Effector CD4-positive, alpha-beta T cell (primary cell): ENCODE results near the gene STRN3.
A peak's percentile ranks its signal among the peaks of the same experiment; 100 is the strongest.
"Not testable (repeated sequence)": the region's sequence is repeated elsewhere in the genome, so short reads cannot be mapped to it uniquely, and the experiment has no call there.

Experiments
- DNase-seq: peaks from one replicate; pipeline ENCODE4 v3.0.0-alpha.2; 2020

STRN3 gene

DNA sequence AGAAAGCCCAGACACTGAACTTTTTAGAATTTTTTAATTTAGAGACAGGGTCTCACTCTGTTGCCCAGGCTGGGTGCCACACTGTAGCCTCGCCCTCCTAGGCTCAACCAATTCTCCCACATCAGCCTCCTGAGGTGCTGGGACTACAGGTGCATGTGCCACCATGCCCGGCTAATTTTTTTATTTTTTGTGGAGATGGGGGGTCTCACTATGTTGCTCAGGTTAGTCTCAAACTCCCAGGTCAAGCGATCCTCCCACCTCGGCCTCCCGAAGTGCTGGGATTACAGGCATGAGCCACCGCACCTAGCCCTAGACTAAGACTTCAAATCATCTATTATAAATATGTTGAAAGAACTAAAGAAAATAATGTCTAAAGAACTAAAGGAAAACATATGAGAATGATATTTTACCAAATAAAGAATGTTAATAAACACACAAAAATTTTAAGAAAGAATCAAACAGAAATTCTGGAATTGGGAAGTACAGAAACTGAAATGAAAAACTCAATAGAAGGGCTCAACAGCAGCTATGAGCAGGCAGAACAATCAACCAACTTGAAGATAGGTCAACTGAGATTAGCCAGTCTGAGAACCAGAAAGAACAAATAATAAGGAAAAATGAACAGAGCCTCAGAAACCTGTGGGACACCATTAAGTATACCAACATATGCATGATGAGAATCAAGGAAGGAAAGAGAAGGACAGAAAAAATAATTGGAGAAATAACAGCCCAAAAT, 27.0 kb downstream of the STRN3 start:
- DNase-seq: no peak

DNA sequence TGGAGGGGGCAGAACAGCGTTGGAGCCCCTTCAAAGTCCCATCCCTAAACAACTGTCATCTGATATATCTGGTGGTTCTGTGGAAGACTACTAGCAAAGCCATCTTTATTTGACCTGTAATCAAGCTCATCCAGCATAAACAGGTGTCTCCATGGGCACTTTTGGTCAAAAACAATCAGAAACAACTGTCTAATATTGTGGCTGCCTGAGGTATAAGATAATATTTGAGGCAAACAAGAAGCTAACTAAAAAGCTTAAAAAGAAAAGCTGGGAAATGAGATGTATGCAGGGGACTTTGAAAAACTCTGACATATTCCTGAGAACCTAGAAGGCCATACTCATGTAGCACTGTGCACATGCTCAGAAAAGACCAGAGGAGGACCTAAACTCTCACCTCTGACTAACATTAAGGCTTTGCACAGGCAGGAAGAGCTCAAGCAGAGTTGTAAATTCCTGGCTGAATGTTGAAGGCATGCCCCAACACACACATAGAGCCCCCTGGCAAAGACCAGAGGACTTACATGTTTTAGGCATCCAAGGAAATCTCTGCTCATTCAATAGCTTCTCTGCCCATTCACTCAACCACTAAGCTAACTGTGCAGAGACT, 28.0 kb downstream of the STRN3 start:
- DNase-seq: no peak

DNA sequence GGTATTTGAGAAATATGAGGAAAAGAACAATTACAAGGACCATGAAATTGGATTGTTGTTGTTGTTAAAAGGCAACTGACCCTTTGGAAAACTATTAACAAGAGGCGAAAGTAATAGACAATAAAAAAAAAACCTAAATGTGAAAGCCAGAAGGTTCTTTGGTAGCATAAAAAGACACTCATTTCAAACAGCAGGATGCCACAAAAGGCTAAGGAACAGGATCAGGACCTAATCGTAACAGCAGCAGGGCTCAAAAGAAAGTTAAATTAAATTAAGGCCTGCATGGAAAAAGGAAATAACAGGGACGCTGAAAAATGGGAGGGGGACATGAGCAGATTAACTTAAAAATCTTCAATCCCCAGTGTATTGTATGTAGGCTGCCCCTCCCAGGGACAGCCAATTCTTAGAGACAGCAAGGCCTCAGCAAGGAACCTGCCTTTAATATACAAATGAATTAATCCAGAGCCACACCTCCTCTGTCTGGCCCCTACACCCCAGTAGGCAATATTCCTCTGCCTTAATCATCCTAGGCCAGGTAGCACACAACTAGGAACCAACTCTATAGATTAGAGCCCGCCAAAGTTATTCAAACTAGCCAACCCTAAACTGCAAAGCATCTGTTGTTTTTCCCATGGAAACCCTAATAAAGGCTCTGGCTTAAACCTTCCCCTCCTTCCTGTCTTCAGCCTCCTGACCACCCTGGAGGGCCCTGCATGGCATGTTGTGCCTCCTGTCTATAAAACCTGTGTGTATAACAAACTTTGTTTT, 29.1 kb downstream of the STRN3 start:
- no peak for DNase-seq

DNA sequence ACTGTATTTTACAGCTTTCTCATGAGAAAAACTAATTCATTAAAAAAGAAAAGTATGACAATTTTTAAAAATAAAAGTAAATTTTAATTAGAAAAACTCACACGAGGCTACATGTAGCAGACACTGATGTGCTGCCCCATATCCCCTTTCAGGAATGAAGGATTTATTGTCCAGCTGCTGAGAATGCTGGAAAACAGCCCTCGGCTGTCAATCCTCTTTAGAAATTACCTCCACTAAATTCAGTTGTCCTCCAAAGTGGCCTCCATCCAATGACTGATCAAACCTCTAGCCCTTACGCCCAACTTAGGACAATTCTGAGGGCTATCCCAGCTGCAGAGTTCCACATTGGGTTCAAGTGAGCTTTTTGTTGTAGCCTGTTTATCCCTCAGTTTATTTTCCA, 30.5 kb downstream of the STRN3 start:
- DNase-seq: no peak

DNA sequence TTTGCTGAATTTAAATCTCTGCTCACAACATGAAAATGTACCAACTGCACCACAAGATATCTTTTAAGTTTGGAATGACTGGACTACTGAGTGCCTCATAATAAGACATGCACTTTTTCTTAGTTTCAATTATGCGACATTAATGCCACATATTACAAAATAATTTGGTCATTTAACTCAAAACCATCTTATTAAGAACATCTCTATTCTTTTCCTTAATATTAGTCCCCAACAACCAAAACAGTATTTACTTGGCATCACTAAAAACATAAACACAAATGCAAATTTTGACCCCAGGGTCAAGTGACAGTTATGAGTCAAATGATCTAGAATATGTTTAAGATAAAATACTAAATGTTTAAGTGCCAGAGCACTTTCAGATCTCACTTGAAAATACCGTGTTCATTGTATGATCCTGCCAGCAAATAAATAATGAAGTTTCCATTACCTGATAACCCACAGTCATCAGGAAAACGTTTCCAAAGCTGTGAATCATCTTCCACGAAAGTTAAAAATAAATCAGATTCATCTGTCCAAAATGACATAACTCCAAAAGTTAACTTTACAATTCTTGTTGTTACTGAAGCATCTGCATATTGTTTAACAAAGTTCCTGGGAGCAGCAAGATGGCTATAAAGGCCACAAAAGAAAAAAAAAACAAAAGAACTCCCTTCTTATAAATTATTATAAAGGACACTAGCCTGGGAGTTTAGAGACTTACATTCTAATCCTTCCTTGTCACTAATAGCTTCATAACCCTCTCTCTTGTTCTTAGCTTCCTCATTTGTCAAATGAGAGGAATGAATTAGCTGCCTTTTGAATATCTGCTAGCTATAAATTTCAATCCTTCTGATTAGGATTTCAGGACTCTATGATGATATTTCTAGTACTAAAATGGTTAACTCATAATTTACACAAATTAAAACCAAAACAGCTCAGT, 31.2 kb downstream of the STRN3 start:
- no peak for DNase-seq

DNA sequence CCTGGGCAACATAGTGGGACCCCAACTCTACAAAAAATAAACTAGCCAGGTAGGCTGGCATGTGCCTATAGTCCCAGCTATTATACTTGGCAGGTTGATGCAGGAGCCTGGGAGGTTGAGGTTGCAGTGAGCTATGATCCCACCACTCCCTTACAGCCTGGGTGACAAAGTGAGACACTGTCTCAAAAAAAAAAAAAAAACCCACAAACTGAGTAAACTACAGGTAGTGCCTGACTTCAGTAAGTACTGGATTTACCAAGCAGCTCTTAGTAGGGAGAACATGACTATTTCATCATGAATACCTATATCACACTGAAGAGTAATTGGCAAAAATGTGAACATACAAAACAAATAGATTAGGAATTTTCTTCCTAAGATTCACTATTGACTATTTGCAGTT, 33.1 kb downstream of the STRN3 start:
- no peak for DNase-seq

DNA sequence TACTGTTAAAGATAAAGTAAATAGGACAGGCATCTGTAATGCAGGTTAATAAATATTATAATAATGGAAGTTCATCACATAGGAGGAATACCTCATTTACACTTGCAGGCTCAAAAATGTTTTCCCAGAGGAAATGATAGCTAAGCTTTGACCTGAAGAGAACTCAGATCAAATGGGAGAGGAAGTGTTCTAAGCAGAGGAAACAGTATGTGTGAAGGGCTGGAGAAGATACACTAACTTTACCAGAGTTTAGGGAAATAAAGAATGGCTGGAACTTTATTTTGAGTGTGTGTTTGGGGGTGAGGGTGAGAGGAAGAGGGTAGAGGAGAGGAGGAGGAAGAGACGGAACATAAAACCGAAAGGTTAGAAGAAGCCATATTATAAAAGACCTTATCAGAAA, 34.8 kb downstream of the STRN3 start:
- DNase-seq: no peak

DNA sequence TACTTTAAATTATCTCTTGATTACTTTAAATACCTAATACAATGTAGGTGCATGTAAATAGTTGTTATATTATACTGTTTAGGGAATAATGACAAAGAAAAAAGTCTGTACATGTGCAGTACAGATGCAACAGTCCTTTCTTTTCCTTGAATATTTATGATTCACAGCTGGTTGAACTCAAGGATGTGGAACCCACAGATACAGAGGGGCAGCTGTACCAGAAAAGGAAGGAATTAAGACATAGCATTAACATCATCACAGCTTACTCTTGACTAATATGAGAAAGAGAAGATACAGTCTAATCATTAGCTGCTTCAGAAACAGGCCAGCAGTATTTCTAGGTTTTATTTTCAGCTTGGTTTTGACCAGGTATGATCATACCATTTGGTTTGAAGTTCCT, 35.4 kb downstream of the STRN3 start:
- DNase-seq: no peak

DNA sequence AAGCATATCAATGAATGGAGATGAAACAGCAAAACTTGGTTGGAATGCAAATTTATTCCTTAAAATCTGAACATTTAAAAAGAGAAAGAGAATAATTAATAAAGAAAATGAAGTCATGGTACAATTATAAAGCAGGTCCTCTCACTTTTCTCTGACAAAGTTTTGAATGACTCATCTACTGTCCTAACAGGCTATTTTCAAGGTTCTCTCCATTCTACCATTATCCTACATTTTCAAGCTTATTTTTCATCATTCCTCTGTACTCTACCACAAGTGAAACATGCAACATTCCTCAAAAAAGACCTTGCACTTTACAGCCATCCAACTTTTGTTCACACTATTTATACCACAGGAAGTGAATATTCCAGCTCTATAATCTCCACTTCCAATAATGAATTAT, 37.7 kb downstream of the STRN3 start:
- no peak for DNase-seq

DNA sequence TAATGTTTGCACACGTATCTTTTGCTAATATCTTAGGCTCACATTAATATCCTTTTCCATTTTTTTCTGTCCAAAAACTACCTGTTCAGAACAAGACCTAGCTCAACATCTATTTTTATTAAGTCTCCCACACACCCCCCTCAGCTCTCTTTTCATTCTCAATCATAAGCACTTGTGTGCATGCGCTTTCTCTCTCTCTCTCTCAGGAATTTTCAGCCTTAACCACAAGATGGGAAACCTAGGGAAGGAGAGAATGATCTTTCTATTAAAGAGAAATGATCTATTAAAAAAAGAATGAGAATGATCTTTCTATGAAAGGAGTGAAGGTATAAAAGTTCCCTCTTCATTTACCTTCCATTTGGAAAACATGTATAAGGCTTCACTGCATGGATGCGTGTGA, 40.4 kb downstream of the STRN3 start:
- no peak for DNase-seq

DNA sequence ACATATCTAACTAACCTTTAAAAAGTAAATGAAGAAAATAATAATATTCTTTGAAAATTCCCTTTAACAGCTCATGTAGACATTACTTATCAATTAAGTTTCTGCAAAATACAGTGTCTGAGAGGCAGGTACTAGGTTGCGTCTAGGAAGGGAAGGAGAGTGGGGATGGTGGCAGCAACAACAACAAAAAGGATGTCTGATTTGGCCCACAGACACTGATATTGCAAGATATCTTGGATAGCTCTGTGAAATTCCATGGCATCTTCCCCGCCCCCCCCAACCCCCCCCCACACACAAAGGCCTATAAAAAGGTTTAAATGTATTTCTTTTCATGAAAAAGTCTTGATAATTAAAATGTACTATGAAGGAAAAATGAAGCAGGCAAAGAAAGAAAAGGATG, 42.3 kb downstream of the STRN3 start:
- DNase-seq: no peak

DNA sequence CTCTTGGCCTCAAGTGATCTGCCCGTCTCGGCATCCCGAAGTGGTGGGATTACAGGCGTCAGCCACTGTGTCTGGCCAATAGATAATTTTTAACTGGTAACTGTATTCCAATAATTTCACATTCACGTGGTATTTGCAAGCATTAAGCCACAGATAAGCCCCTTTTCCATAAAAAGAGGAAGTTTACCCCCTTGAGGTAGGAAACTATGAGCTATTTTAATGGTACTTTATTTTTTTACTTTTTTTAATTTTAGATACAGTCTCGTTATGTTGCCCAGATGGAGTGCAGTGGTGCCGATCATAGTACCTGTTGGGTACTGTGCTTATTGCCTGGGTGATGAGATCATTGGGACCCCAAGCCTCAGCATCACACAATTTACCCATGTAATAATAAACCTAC, 43.6 kb downstream of the STRN3 start:
- DNase-seq: no peak

DNA sequence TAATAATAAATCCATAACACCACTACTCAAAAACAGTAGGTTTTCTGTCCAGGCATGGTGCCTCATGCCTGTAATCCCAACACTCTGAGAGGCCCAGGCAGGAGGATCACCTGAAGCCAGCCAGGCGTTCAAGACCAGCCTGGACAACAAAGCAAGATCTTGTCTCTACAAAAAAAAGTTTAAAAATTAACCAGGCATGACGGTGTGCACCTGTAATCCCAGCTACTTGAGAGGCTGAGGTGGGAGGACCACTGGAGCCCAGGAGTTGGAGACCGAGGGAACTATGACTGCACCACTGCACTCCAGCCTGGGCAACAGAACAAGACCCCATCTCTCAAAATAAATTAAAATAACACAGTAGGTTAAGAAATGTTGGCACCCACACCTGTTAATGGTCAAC, 45.2 kb downstream of the STRN3 start:
- no peak for DNase-seq

DNA sequence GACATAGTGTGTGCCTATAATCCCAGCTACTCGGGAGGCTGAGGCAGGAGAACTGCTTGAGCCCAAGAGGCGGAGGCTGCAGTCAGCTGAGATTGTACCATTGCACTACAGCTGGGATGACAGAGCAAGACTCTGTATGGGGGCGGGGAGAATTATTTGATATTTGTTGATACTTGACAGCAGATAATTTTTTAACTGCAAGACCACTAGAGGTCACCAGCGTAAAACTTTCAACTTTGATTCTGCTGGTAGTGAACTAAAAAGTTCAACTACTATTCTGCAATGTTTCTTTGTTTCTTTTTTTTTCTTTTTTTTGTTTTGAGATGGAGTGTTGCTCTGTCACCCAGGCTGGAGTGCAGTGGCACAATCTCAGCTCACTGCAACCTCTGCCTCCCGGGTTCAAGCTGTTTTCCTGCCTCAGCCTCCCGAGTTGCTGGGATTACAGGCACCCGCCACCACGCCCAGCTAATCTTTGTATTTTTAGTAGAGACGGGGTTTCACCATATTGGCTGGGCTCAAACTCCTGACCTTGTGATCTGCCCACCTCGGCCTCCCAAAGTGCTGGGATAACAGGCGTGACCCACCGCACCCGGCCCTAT, 46.0 kb downstream of the STRN3 start:
- peak; percentile 39 for DNase-seq

DNA sequence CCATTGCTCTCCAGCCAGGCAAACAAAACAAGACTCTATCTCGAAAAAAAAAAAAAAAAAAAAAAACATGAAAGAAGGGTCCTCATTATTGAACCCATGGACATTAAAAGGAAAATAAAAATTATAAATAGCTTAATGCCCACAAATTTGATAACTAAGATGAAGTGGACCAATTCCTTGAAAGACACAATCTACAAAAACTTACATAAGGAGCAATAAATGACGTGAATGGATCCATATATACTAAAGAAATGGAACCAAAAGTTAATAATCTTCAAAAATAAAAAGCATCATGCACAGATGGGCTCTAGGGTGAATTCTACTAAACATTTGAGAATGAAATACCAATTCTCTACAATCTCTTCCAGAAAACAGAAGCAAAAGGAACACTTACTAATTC, 48.4 kb downstream of the STRN3 start:
- DNase-seq: no peak

DNA sequence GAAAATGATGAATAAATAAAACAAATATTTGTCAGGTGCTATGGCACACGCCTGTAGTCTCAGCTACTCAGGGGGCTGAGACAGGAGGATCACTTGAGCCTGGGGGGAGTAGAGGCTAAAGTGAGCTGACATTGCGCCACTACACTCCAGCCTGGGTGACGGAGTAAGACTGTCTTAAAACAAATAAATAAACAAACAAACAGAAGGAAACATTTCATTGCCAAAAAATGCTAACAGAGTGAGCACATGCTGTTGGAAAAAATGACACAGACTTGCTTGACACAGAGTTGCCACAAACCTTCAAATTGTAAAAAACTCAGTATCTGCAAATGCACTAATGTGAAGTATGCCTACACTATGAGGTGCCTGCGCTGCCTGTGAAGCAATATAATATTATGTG, 51.6 kb downstream of the STRN3 start:
- DNase-seq: no peak

DNA sequence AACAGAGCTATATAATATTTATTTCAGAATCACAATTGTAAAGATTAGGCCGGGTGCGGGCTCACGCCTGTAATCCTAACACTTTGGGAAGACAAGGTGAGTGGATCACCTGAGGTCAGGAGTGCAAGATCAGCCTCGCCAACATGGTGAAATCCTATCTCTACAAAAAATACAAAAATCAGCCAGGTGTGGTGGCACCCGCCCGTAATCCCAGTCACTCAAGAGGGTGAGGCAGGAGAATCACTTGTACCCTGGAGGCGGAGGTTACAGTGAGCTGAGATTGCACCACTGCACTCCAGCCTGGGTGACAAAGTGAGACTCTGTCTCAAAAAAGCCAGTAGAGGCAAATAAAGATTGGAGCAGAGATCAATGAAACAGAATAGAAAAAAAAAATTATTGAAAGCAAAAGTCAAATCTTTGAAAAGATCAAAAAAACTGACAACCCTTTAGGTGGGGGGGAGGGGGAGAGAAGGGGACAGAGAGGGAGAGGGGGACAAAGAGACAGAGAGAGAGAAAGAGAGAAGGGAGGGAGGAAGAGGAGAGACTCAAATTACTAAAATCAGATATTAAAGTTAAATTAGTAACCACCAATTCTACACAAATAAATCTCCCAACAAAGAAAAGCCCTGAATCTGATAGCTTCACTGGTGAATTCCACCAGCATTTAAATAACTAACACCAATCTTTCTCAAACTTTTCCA, 53.1 kb downstream of the STRN3 start:
- DNase-seq: no peak

DNA sequence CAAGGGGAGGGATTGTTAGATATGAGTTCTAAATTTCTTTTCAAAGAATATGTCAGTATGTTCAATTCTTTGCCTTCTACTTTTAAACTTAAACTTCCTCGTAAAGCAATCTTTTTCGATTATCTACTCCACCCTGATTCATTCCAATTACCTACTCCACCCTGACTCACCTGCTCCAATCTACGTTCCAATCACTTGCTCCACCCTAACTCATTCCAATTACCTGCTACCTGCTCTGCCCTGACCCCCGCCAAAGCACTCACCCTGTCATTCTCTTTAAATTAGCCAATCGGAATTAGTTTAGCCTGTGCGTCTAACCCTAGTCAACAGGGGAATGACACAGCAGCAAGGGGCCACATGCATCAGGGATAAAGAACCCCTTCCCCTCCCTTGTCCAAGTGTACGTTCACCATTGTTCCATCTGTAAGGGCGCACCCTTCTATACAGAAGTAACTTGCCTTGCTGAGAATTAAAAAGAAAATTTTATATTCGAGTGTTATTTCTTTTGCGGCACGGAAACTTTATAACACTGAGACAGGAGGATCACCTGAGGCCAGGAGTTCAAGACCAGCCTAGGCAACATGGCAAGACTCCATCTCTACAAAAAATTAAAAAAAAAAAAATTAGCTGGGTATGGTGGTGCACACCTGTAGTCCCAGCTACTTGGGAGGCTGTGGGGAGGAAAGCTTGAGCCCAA, 54.0 kb downstream of the STRN3 start:
- not testable (repeated sequence) for DNase-seq

DNA sequence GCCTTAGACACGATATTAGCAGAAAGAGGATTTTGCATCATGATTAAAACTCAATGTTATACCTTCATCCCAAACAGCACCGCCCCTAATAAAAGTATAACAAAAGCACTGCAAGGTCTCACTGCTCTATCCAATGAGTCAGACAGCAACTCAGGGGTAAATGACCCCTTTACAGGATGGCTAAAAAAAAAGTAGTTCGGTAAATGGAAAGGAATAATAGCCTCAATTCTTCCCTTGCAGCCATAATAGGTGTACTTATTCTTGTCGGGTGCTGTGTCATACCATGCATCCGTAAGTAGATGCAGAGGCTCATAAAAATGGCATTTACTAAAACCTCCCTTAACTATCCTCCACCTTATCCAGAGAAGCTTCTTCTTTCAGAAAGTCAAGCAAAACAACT, 54.6 kb downstream of the STRN3 start:
- no peak for DNase-seq

DNA sequence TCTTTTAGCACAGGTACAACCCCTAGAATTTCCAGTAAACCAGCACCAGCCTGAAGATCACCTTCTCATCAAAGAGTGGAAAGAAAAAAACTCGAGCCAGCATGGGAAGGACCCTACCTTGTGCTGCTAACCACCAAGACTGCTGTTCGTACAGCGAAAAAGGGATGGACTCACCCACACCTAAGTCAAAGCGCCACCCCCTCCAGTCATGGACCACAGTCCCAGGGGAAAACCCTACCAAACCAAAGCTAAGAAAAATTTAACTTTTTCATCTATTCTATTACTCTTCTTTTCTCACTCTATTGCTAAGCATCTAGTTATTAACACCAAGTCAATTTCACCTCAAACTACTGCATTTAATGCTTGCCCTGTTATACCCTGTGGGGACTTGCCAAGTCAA, 56.4 kb downstream of the STRN3 start:
- not testable (repeated sequence) for DNase-seq
